HCEC 1CT (cell line): ENCODE measurements around the gene LGR4.
"Not testable (repeated sequence)": the region's sequence is repeated elsewhere in the genome, so short reads cannot be mapped to it uniquely, and the experiment has no call there.

Source experiments
- DNase-seq: peaks from one replicate; pipeline ENCODE4 v3.0.0-alpha.2; 2017

Gene LGR4

DNA sequence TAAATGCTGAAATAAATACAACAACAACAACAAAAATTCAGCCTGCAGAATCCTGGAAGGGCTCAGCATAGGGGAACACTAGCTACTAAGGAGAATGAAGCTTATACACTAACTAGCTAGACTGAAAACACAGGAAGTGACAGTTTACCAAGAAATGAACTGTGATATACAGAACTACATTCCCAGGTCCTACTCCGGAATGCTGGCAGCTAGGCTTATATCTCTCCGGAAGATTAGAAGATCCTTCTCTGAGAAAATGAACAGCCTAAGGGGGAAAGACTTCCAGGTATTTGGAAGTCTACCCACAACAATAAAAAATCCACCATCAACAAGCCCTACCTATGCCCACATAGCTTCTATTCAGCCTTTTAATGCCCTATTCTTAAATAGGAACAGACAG, 140.6 kb downstream of the LGR4 start:
- DNase-seq = peak; percentile 37

GRCh38 chr11:27330633-27331270, 141.8 kb downstream of the LGR4 start:
- no peak for DNase-seq

DNA sequence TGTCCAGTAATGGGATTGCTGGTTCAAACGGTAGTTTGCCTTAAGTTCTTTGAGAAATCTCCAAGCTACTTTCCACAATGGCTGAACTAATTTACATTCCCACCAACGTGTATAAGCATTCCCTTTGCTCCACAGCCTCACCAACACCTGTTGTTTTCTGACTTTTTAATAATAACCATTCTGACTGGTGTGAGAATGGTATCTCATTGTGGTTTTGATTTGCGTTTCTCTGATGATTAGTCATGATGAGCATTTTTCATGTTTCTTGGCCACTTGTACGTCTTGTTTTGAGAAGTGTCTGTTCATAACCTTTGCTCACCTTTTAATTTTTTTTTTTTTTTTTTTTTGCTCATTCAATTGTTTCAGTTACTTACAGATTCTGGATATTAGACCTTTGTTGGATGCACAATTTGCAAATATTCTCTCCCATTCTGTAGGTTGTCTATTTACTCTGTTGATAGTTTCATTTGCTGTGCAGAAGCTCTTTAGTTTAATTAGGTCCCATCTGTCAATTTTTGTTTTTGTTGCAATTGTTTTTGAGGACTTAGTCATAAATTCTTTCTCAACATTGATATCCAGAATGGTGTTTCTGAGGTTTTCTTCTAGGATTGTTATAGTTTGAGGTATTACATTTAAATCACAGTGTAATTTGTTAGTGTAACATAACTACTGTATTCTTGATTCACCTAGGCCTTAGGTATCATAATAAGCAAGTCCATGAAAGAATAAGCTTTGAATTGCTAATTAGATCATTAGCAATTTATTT, 142.5 kb downstream of the LGR4 start:
- no peak for DNase-seq

- no peak for DNase-seq
Observed at GRCh38 chr11:27328614-27329013, 144.0 kb downstream of the LGR4 start.

DNA sequence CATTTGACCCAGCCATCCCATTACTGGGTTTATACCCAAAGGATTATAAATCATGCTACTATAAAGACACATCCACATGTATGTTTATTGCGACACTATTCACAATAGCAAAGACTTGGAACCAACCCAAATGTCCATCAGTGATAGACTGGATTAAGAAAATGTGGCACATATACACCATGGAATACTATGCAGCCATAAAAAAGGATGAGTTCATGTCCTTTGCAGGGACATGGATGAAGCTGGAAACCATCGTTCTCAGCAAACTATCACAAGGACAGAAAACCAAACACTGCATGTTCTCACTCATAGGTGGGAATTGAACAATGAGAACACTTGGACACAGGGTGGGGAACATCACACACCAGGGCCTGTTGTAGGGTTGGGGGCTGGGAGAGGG, 145.5 kb downstream of the LGR4 start:
- DNase-seq = not testable (repeated sequence)

DNA sequence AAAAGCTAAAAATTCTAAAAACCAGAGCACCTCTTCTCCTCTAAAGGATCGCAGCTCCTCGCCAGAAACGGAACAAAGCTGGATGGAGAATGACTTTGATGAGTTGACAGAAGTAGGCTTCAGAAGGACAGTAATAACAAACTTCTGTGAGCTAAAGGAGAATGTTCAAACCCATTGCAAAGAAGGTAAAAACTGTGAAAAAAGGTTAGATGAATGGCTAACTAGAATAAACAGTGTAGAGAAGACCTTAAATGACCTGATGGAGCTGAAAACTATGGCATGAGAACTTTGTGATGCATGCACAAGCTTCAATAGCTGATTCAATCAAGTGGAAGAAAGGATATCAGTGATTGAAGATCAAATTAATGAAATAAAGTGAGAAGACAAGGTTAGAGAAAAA, 150.4 kb downstream of the LGR4 start:
- not testable (repeated sequence) for DNase-seq

DNA sequence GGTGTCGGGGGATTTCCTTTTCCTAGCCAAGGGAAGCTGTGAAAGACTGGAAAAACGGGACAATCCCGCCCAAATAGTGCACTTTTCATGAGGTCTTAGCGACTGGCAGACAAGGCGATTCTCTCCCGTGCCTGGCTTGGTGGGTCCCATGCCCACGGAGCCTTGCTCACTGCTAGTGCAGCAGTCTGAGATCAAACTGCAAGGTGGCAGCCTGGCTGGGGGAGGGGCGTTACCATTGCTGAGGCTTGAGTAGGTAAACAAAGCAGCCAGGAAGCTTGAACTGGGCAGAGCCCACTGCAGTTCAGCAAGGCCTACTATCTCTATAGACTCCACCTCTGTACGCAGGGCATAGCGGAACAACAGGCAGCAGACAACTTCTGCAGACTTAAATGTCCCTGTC, 151.2 kb downstream of the LGR4 start:
- not testable (repeated sequence) for DNase-seq

DNA sequence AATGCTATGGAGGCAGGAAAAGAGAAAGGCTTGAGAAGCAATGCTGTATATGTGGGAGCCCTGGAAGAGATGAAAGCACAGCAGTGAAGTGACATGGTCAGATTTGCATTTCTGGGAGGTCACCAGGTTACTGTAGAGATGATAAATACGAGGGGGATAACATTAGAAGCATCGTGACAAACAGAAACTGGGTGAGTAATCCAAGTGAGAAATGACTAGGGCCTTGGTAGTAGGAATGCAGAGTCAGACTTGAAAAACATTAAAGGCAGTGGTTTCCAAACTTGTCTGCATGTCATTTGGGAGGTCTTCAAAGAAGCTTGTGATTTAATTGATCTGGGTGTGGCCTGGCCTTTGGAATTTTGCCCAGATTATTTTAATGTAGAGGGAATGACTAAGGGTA, 153.5 kb downstream of the LGR4 start:
- DNase-seq = peak; percentile 66

DNA sequence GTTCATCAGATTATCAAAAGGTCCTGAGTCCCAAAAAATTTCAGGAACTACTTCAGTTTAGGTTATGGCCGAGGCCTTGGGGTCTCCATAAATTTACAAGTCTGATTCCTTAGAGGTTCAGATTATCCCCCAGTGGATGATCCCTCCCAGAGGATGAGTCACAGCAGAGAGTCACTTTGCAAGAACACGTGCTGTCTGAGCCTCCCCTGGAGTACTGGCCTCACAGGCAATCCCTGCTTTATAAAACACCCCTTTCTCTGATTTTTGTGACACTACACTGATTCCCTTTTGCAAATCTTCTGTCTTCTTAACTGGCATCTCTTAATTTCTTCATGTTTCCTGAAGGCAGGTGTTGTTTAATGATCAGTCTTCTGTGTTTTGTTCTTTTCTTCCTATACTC, 154.8 kb downstream of the LGR4 start:
- DNase-seq = peak; percentile 66
